Renal cortex interstitium (tissue), 15 donors: ENCODE results near the gene GID4. TPM values are rescaled to one million over a fixed set of nuclear protein-coding genes. Genes with fewer than 3 reads are reported as not detected.
"Not testable (repeated sequence)": the region's sequence is repeated elsewhere in the genome, so short reads cannot be mapped to it uniquely, and the experiment has no call there.

Experiments used
- DNase-seq, 11 donors: peaks; one replicate each; pipeline ENCODE4 v3.0.0-alpha.2; 2013; ENCODE audit warnings: low read depth in 9 of 11, low spot score in 4 of 11; ENCODE audit errors: extremely low read depth in 1 of 11
- long read RNA-seq, 16 experiments: transcript quantifications; one replicate each; lab custom pipeline, GENCODE V29; 2026
- polyA plus RNA-seq, 3 donors: library from polyadenylated mRNA; unstranded; fragments of 120-200 nt; gene quantifications; one replicate each; pipeline ENCODE4 v1.2.1, GENCODE V29; 2013; ENCODE audit not compliant: insufficient read length in 3 of 3

The GID4 gene
- 10 to 100 TPM; 12.8 to 15.1 (median 13.3) TPM for polyA plus RNA-seq
- long read RNA-seq, donor 1, full-length matches to known transcripts: 1 of 1 reads
- long read RNA-seq, donor 1, partial matches to known transcripts: 0 of 1 reads
- long read RNA-seq, donor 1, other reads (novel, unspliced or antisense): 0 of 1 reads
- long read RNA-seq, donor 2, full-length matches to known transcripts: 1 of 1 reads
- long read RNA-seq, donor 2, partial matches to known transcripts: 0 of 1 reads
- long read RNA-seq, donor 2, other reads (novel, unspliced or antisense): 0 of 1 reads
- long read RNA-seq, donor 3, full-length matches to known transcripts: 8 of 8 reads
- long read RNA-seq, donor 3, partial matches to known transcripts: 0 of 8 reads
- long read RNA-seq, donor 3, other reads (novel, unspliced or antisense): 0 of 8 reads
- long read RNA-seq, donor 4, full-length matches to known transcripts: 3 of 8 reads
- long read RNA-seq, donor 4, partial matches to known transcripts: 5 of 8 reads
- long read RNA-seq, donor 4, other reads (novel, unspliced or antisense): 0 of 8 reads
- long read RNA-seq, donor 5: 0 reads
- long read RNA-seq, donor 6, full-length matches to known transcripts: 2 of 2 reads
- long read RNA-seq, donor 6, partial matches to known transcripts: 0 of 2 reads
- long read RNA-seq, donor 6, other reads (novel, unspliced or antisense): 0 of 2 reads
- long read RNA-seq, donor 7, full-length matches to known transcripts: 8 of 8 reads
- long read RNA-seq, donor 7, partial matches to known transcripts: 0 of 8 reads
- long read RNA-seq, donor 7, other reads (novel, unspliced or antisense): 0 of 8 reads
- long read RNA-seq, donor 8: 0 reads
- long read RNA-seq, donor 9, full-length matches to known transcripts: 2 of 2 reads
- long read RNA-seq, donor 9, partial matches to known transcripts: 0 of 2 reads
- long read RNA-seq, donor 9, other reads (novel, unspliced or antisense): 0 of 2 reads
- long read RNA-seq, donor 10, full-length matches to known transcripts: 3 of 3 reads
- long read RNA-seq, donor 10, partial matches to known transcripts: 0 of 3 reads
- long read RNA-seq, donor 10, other reads (novel, unspliced or antisense): 0 of 3 reads
- long read RNA-seq, donor 11, full-length matches to known transcripts: 4 of 4 reads
- long read RNA-seq, donor 11, partial matches to known transcripts: 0 of 4 reads
- long read RNA-seq, donor 11, other reads (novel, unspliced or antisense): 0 of 4 reads
- long read RNA-seq, donor 12, full-length matches to known transcripts: 1 of 1 reads
- long read RNA-seq, donor 12, partial matches to known transcripts: 0 of 1 reads
- long read RNA-seq, donor 12, other reads (novel, unspliced or antisense): 0 of 1 reads
- long read RNA-seq, donor 13: 0 reads
- long read RNA-seq, donor 14, full-length matches to known transcripts: 2 of 2 reads
- long read RNA-seq, donor 14, partial matches to known transcripts: 0 of 2 reads
- long read RNA-seq, donor 14, other reads (novel, unspliced or antisense): 0 of 2 reads
- long read RNA-seq, donor 15, full-length matches to known transcripts: 2 of 2 reads
- long read RNA-seq, donor 15, partial matches to known transcripts: 0 of 2 reads
- long read RNA-seq, donor 15, other reads (novel, unspliced or antisense): 0 of 2 reads
- long read RNA-seq, donor 16, full-length matches to known transcripts: 9 of 9 reads
- long read RNA-seq, donor 16, partial matches to known transcripts: 0 of 9 reads
- long read RNA-seq, donor 16, other reads (novel, unspliced or antisense): 0 of 9 reads

DNA sequence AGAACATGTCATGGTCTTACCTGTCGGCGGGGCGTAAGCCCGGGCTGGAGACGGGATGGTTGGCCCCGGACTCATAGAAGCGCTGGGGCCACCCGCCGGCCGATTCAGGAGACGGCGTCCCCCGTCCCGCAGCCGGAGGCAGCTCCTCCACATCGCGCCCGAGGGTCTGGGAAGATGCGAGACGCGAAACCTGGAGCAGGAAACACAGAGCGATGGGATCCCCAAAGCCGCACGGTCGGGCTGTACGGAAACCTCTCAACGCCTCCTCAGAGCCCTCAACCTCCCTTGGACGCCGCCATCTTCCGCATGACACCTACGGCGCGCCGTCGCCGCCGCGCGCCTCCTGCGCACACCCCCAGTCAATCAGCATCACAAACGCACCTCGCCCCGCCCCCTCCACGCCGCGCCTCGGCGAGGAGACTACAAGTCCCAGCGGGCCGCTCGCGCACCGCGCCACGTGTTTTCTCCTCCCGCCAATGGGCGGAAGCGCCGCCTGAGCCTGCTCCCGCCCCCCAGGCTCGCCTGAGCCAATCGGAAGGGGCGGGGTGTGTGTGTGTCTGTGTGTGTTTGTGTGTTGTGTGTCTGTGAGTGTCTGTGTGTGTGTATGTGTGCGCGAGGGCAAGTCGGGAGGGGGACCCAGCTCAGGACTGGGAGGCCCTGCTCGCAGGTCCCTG lies at the start of gene GID4, which contains the start of gene ATPAF2:
Gene GID4 (plus strand): TSS at position 548 of the 674 bp plus-strand sequence. CDS start 57 bp downstream, at position 605.
Gene ATPAF2 (minus strand): TSS at position 308 of the 674 bp plus-strand sequence. CDS start 155 bp downstream, at position 153.
- peak; percentile 94 to 99 (median 99) for DNase-seq

GRCh38 chr17:17989618-17990017 lies 49.6 kb upstream of the GID4 start:
- DNase-seq: no peak

GRCh38 chr17:17990282-17990681 lies 48.9 kb upstream of the GID4 start:
- no peak for DNase-seq

DNA sequence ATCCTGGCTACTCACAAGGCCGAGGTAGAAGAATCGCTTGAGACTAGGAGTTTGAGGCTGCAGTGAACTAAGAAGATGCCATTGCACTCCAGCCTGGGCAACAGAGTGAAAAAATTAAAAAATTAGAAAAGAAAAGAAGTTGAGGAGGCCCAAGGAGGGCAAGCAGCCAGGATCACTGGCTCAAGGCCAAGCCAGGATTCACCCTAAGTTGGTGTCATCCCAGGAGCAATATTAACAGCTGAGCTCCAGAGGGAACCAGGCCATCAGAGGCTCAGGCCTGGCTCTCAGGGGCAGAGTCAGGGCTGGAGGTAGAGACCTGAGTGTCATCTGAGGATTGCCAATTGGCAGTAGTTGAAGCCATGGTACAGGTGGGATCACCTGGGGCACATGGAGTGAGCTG lies 45.8 kb upstream of the GID4 start:
- DNase-seq: no peak

DNA sequence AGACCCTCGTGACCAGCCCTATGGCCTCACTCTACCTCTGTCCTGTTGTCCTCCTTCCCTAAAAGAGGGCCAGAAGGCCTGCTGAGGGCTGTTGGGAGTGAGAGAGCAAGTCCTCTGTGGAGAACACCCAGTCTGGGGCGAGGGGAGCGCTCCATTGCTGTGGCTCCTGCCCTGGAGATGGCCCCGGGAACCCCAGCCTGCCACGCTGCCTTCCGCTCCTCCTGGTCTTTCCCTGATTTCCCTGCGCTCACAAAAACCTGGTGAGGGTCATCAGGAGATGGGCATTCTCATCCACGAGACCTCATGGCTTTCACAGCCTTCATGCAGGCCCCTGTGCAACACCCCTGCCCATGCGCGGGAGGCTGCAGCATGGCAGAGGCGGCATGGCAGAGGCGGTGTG lies 45.4 kb upstream of the GID4 start:
- no peak for DNase-seq

GRCh38 chr17:17994271-17995069 lies 44.7 kb upstream of the GID4 start:
- no peak for DNase-seq

DNA sequence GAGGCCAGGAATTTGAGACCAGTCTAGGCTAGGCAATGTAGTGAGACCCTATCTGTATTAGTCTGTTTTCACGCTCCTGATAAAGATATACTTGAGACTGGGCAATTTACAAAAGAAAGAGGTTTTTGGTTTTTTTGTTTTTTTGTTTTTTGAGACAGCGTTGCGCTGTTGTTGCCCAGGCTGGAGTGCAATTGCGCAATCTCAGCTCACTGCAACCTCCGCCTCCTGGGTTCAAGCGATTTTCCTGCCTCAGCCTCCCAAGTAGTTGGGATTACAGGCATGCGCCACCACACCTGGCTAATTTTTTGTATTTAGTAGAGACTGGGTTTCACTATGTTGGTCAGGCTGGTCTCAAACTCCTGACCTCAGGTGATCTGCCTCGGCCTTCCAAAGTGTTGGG lies 43.3 kb upstream of the GID4 start:
- not testable (repeated sequence) for DNase-seq

DNA sequence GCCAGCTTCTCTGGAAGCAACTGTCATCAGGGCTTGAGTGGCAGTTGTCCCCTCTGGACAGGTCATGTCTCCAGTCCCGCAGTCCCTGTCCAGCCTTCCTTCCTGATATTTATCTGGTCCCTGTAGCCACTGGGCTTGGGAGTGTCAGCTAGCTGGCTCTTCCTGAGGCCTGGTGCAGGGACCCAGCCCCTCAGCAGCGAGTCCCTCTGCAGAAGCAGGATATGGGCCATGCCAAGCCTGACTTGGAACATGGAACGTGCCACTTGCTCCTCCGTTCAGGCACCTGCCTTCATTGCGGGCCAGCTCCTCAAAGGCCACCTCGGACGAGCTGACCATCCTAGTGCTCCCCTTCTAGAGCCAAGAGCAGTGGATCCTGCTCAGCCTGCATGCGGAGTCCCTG lies 40.3 kb upstream of the GID4 start:
- no peak for DNase-seq

GRCh38 chr17:17999364-18000029 lies 39.7 kb upstream of the GID4 start:
- DNase-seq: no peak

DNA sequence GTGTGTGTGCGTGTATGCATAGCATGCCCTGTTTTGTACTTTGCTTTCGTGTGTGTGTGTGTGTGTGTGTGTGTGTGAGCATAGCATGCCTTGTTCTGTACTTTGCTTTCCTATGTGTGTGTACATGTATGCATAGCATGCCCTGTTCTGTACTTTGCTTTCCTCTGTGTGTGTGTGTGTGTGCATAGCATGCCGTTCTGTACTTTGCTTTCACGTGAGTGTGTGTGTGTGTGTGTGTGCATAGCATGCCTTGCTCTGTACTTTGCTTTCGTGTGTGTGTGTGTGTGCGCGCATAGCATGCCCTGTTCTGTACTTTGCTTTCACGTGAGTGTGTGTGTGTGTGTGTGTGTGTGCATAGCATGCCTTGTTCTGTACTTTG lies 39.2 kb upstream of the GID4 start:
- no peak for DNase-seq

GRCh38 chr17:18002171-18002570 lies 37.0 kb upstream of the GID4 start:
- no peak for DNase-seq

- no peak for DNase-seq
Measured at GRCh38 chr17:18004345-18004744, 34.9 kb upstream of the GID4 start.

DNA sequence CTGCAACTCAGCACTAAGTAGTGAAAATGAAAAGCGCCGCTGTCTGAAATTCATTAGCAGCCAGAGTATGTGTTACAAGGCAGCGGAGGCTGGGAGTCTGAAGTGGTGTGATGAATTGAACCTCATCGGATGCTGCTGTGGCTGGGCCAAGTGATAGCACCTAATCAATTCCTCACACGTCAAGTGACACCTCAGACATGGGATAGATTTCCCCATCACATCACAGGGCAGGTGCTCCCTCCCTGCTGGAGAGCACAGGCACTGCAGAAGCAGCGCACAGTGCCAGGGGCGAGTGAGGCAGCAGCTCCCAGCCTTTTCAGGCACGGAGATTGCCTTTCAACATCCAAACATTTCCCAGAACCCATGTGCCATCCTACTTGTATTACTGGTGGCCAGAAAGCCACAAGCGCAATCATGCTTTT lies 34.3 kb upstream of the GID4 start:
- peak in 5 of 11 donors; percentile 15 to 45 (median 34) for DNase-seq

GRCh38 chr17:18005496-18005895 lies 33.7 kb upstream of the GID4 start:
- no peak for DNase-seq

DNA sequence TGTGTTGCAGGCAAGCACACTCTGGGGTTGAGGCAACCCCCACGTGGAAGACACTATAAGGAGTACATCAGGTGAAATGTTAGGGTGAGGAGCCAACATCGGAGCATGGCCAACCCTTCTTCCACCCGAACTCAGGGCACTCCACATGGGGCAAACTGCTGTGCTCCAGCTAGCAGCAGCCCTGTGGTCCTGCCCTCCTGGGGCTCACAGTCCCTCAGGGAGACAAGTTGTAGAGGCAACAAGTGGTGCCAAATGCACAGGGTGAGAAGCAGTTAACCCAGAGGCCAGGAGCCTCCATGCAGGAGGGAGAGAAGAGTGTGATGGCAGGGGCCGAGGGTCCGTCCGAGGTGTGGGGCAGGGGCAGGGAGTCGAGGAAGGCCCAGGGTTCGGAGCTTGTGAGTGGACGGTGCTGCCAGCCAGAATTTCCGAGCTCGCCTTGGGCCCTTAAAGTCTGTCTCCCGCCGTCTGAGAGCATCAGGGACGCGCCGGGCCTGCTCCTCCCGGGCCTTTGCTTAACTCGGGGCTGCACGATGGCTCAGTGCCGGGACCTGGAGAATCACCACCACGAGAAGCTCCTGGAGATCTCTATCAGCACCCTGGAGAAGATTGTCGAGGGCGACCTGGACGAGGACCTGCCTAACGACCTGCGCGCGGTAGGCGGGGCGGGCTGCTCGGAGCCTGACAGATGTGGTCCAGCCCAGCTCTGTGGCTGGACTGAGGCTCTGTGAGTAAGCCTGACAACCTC lies 32.5 kb upstream of the GID4 start:
- DNase-seq: no peak
